Sigmoid colon (tissue), 7 donors: ENCODE results near the gene ZNF326. TPM values are rescaled to one million over a fixed set of nuclear protein-coding genes. Genes with fewer than 3 reads are reported as not detected.
A peak's percentile ranks its signal among the peaks of the same experiment; 100 is the strongest.

Source experiments
- DNase-seq: peaks from one replicate; pipeline ENCODE4 v3.0.0-alpha.2; 2019
- H3K27ac ChIP-seq, 4 donors: fragments of 200-600 bp; sonication (generic); one replicate each; pipeline ENCODE4 v1.5.1; 2016 to 2019; ENCODE audit warnings: mild to moderate bottlenecking in 1 of 4
- H3K27me3 ChIP-seq, 3 donors: fragments of 200-600 bp; sonication (generic); one replicate each; pipeline ENCODE4 v1.5.1; 2019; ENCODE audit warnings: mild to moderate bottlenecking in 1 of 3
- H3K36me3 ChIP-seq, 4 donors: fragments of 200-600 bp; sonication (generic); one replicate each; pipeline ENCODE4 v1.5.1; 2016 to 2019
- H3K4me1 ChIP-seq, 4 donors: fragments of 200-600 bp; sonication (generic); one replicate each; pipeline ENCODE4 v1.5.1; 2017 to 2019
- H3K4me3 ChIP-seq, 4 donors: fragments of 200-600 bp; sonication (generic); one replicate each; pipeline ENCODE4 v1.5.1; 2017 to 2019; ENCODE audit warnings: mild to moderate bottlenecking in 2 of 4, moderate library complexity in 1 of 4
- H3K9me3 ChIP-seq, 4 donors: fragments of 200-600 bp in 3 of 4; sonication (generic) in 3 of 4; one replicate each; pipeline versions ENCODE4 v1.5.1 to v1.6.1; 2013 to 2019
- CTCF ChIP-seq, 4 experiments: fragments of 450-650 bp in 3 of 4; fragments of 200-600 bp in 1 of 4; IDR thresholded peaks; one replicate each; pipeline ENCODE4 v1.5.1; 2016 to 2019; ENCODE audit warnings: antibody characterized with exemption in 4 of 4, mild to moderate bottlenecking in 3 of 4, moderate library complexity in 2 of 4
- EP300 ChIP-seq, 4 donors: sonication (generic); formaldehyde crosslinking; IDR thresholded peaks; one replicate each; pipeline ENCODE4 v1.6.1; 2017; ENCODE audit warnings: antibody characterized with exemption in 4 of 4
- POLR2A ChIP-seq, 2 donors: fragments of 450-650 bp; IDR thresholded peaks; one replicate each; pipeline ENCODE4 v1.6.1; 2016; ENCODE audit warnings: antibody characterized with exemption in 2 of 2, mild to moderate bottlenecking in 2 of 2, moderate library complexity in 2 of 2
- POLR2AphosphoS5 ChIP-seq, 4 donors: sonication (generic); formaldehyde crosslinking; IDR thresholded peaks; one replicate each; pipeline ENCODE4 v1.6.1; 2017; ENCODE audit warnings: antibody characterized with exemption in 4 of 4
- WGBS, 2 donors: extraction: QIAGEN DNeasy Blood & Tissue Kit; methylation state at CpG; one replicate each; pipeline ENCODE4 v1.1.7; 2013; 5-methylcytosine and 5-hydroxymethylcytosine counted together
- intact Hi-C: fragments of 100-400 bp; cut with DNase I; formaldehyde crosslinking; loops from one replicate; pipeline ENCODE4 v1.15.1; 2023
- polyA plus RNA-seq, 3 donors: library from polyadenylated mRNA; stranded (reverse); fragments of 200-250 nt; gene quantifications; one replicate each; pipeline ENCODE4 v1.2.3, GENCODE V29; 2013
- total RNA-seq, 4 donors: library from RNA; depleted of rRNA; stranded (reverse); fragments of >200 nt; gene quantifications; one replicate each; pipeline ENCODE4 v1.1.0, GENCODE V29; 2016
- donor health status: healthy with polysubstance abuse.
- donor health status: Bipolar disorder and iron deficiency.
- donor health status: healthy.

The ZNF326 gene
- total and polyA plus RNA-seq, 7 donors: 15.3 to 24.4 (median 16.3) TPM

DNA sequence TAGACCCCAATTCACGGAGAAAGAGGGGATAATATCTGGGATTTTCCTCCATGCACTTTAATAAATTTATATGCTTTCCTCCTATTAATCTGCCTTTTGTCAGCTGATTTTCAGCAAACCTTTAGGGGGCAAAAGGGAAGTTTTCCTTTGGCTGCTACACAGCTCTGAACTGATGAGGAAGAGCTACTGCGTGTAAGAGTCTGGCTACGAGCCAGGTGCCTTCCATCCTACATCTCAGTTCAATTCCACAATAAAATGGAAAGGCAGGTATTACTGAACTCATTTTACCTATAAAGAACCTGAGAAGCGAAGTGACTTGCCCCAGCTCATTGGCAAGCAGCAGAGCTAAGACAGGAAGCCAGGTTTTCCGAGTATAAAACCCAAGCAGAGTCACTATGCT lies 28.3 kb upstream of the ZNF326 start:
- H3K9me3 ChIP-seq: no peaks in the 10 kb centered on the region
- DNase-seq: no peak
- WGBS, 2 donors: 43 to 55% methylated on average over 5 of the region's 5 CpGs
- H3K4me3 ChIP-seq: no peak overlapping the region
- H3K4me1 ChIP-seq: peaks cover 0 to 16% (median 14%) of the 10 kb centered on the region in 4 donors
- H3K27ac ChIP-seq: no peak overlapping the region
- intact Hi-C loops: no loop called here
- no peaks in the 10 kb centered on the region for H3K27me3 ChIP-seq
- no peaks in the 10 kb centered on the region for H3K36me3 ChIP-seq
- TF ChIP-seq POLR2AphosphoS5 (IDR thresholded peaks at IDR 0.05) (no peak), EP300 (IDR thresholded peaks at IDR 0.05) (no peak), POLR2A (IDR thresholded peaks at IDR 0.05) (no peak), CTCF (IDR thresholded peaks at IDR 0.05) (no peak)

DNA sequence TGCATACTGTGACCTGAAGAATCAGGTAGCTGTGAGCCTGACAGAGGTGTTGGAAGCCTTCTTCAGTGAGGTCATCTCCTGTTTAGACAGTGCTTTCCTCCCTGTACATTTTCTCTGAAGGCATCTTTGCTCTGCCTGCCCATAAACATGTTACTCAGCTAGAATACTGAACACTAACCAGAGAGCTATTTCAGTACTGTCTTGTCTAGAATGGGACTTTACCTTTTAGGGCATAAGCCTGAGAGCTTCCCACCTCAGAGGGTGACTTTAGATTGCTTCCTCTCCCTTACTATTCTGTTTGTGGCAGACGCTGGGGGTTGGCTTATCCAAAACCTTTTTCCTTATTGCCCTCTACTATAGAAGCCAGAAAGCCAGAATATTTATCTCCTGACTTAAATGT lies 23.3 kb upstream of the ZNF326 start:
- 20 to 56% methylated on average over 1 of the region's 1 CpG for WGBS, 2 donors
- TF ChIP-seq POLR2A (IDR thresholded peaks at IDR 0.05): no peak
- TF ChIP-seq EP300 (IDR thresholded peaks at IDR 0.05): no peak
- no peak for TF ChIP-seq CTCF (IDR thresholded peaks at IDR 0.05)
- TF ChIP-seq POLR2AphosphoS5 (IDR thresholded peaks at IDR 0.05): peak in 1 of 4 donors; percentile 51
- Histone ChIP-seq H3K4me1 (peaks cover 0 to 26% (median 16%) of the 10 kb centered on the region in 4 donors), H3K9me3 (no peaks in the 10 kb centered on the region), H3K36me3 (no peaks in the 10 kb centered on the region), H3K4me3 (no peak overlapping the region), H3K27me3 (no peaks in the 10 kb centered on the region), H3K27ac (peak overlapping the region in 2 of 4 donors; percentile 60 to 62)
- DNase-seq: no peak
- intact Hi-C loops: no loop called here

DNA sequence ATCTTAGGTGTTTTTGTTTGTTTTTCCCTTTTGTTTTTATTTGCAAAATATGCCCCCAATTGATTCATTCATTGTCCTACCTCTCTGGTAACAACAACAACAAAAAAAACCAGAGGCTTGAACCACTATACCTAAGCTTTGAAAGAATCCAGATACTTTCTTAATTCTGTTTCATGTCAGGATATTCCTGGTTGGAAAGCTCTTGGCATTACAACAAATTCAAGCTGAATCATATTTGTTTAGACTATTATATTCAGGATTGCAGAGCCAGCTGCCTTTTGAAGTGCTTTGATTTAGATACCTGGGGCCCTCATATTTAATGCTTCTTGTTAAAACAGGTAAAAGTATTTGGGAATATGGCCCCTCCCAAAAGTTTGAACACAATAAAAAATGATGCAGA lies 22.9 kb upstream of the ZNF326 start:
- Histone ChIP-seq H3K36me3 (no peaks in the 10 kb centered on the region), H3K4me1 (peaks cover 0 to 26% (median 16%) of the 10 kb centered on the region in 4 donors), H3K27me3 (no peaks in the 10 kb centered on the region), H3K9me3 (no peaks in the 10 kb centered on the region), H3K27ac (peak overlapping the region in 2 of 4 donors; percentile 60 to 62), H3K4me3 (no peak overlapping the region)
- no peak for DNase-seq
- intact Hi-C loops: no loop called here
- TF ChIP-seq POLR2A (IDR thresholded peaks at IDR 0.05) (no peak), EP300 (IDR thresholded peaks at IDR 0.05) (peak in 1 of 4 donors; percentile 4), POLR2AphosphoS5 (IDR thresholded peaks at IDR 0.05) (peak; percentile 65 to 88 (median 82))

GRCh38 chr1:89973471-89974127 lies 21.3 kb upstream of the ZNF326 start:
- H3K9me3 ChIP-seq: no peaks in the 10 kb centered on the region
- no peak for DNase-seq
- TF ChIP-seq CTCF (IDR thresholded peaks at IDR 0.05) (no peak), POLR2A (IDR thresholded peaks at IDR 0.05) (no peak), EP300 (IDR thresholded peaks at IDR 0.05) (no peak), POLR2AphosphoS5 (IDR thresholded peaks at IDR 0.05) (no peak)
- no peak overlapping the region for H3K4me3 ChIP-seq
- H3K36me3 ChIP-seq: no peaks in the 10 kb centered on the region
- intact Hi-C loops: no loop called here
- H3K4me1 ChIP-seq: peaks cover 0 to 26% (median 16%) of the 10 kb centered on the region in 4 donors
- 92 to 93% methylated on average over 8 of the region's 8 CpGs for WGBS, 2 donors
- no peak overlapping the region for H3K27ac ChIP-seq
- H3K27me3 ChIP-seq: no peaks in the 10 kb centered on the region

DNA sequence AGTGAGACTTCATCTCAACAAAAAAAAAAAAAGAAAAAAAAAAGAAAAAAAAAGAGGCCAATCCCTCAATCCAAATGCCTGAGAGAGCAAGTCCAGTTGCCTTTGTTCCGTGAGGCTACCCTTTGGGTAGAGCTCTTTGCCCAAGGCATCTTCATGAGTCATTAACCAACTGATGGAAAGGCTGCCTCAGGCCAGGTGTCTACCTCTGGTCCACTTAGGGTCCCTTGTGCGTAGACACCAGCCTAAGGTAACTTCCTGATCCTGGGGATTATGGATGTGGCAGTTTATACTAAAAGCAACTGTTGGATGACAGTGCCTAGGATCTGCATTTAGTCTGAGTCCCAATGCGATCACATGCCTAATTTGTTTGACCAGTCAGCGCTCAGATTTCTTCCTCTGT lies 20.7 kb upstream of the ZNF326 start:
- Histone ChIP-seq H3K4me1 (peaks cover 0 to 26% (median 16%) of the 10 kb centered on the region in 4 donors), H3K27ac (no peak overlapping the region), H3K9me3 (no peaks in the 10 kb centered on the region), H3K27me3 (no peaks in the 10 kb centered on the region), H3K36me3 (no peaks in the 10 kb centered on the region), H3K4me3 (no peak overlapping the region)
- WGBS, 2 donors: 95 to 96% methylated on average over 4 of the region's 4 CpGs
- intact Hi-C loops: no loop called here
- no peak for TF ChIP-seq POLR2A (IDR thresholded peaks at IDR 0.05)
- no peak for TF ChIP-seq EP300 (IDR thresholded peaks at IDR 0.05)
- TF ChIP-seq CTCF (IDR thresholded peaks at IDR 0.05): no peak
- TF ChIP-seq POLR2AphosphoS5 (IDR thresholded peaks at IDR 0.05): no peak
- DNase-seq: no peak
